HuH-7.5 (cell line): ENCODE results near the gene NR5A2.
A peak's percentile ranks its signal among the peaks of the same experiment; 100 is the strongest.

Source experiments
- DNase-seq: peaks from one replicate; pipeline ENCODE4 v3.0.0; 2011; ENCODE audit warnings: low spot score

Gene NR5A2

DNA sequence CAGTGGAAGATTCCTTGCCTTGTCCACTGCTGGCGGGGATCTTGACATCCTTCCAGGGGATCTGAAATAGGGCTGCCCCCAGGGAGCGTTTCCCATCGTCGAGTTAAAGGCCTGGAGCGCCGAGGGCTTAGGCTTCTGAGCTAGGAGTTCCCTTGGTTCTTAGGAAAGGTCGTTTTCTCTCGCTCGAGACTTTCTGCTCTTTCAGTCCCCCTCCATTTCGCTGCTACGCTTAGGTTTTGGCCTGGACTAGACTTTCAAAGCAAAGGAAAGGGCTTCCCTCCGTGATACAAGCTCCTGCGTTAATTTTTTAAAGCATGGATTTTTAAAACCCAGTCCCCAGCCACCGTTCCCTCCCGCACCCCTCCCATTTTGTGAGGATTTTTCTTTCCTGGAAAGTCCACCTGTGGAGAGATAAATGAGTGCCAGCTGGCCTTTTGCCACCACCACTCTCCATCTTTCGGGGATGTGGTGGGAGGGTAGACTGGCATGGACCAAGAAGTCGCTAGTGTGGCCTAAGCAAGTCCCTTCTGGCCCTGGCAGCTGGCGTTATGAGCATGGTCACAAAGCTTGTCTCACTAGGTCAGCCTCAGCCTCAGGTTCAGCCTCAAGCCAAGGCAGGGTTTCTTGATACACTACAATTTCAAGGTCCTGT is 9.2 kb downstream of the NR5A2 start:
- no peak for DNase-seq

- no peak for DNase-seq
Observed at GRCh38 chr1:200037501-200037900, 10.0 kb downstream of the NR5A2 start.

DNA sequence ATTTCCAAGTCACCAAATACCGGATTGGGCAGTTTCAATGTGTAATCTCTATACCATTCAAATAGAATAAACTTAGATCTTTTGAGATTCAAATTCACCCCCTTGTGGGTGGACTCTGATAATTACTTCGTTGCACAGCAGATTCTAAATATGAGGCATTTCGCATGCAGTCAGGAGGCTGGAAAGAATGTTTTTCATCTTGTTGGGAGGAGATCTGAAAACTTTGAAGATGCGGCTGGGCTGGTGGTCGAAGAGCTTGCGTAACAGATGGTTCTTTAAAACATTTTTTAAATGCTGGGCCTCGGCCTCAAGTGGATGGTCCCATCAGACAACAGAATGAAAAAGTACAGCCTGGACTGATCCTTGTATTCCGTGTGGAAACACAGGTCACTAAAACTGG is 10.4 kb downstream of the NR5A2 start:
- no peak for DNase-seq

GRCh38 chr1:200038325-200038980 is 10.9 kb downstream of the NR5A2 start:
- no peak for DNase-seq

GRCh38 chr1:200038981-200039848 is 11.7 kb downstream of the NR5A2 start:
- peak; percentile 75 for DNase-seq

DNA sequence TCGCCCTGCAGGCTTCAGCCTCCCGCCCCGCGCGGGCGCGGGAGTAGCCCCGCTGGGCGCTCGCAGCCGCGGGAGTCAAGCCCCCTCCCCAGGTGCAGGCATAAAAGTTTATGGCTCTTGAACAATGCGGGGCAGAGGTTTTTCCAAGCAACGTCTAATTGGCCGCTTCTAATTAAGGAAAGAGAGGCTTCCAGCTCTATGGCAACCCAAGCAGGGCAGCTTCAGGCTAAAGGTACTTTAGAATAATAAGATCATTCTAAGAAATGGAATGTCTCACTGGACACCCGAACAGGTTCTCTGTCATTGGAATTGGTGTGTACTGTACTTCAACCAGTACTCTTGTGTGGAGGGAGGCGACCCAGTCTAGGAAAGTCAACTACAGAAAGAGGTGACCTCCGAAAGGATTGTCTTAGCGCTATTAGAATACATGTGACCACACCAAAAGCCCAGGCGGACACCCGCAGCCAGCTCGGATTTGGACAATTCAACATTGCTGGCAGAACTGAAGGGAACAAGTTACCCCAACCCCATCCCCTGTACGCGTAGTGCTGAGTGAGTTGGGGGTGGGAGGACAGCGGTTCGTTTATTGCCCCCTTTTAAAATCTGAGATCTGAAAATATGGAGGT is 12.5 kb downstream of the NR5A2 start:
- DNase-seq = no peak

DNA sequence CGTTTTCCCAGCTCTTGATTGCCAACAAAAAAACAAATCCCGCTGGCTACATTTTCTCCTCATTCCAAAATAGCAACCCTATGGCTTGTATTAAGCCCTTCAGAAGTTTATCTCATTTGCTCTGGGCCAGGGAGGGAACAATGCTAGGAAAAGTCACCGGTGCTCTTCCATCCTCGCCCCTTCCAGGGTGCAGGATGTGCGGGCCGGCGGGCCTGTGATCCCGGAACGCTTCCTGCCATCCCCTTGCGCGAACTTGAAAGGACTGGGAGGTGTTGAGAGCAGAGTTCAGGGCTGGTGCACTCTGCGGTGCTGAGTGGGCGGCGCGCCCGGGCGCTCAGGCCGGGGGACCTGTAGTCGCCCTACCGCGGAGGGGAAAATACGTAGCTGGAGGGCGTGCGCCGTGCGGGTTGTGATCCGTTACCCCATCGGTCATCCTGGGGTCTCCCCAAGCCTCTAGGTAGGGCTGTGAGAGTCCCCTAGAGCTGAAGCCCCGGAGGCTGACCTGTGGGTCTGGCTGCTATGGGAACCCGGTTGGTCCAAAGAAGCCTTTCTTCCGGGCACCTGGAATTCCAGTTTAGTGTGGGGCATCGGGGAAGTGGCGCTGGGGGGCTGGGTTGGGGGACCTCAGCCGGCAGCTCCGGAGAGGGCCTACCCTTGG is 13.1 kb downstream of the NR5A2 start:
- DNase-seq = peak; percentile 80

GRCh38 chr1:200041337-200042118 is 14.0 kb downstream of the NR5A2 start:
- no peak for DNase-seq

- no peak for DNase-seq
Observed at GRCh38 chr1:200042119-200042551, 14.6 kb downstream of the NR5A2 start.

GRCh38 chr1:200042552-200043335 is 15.2 kb downstream of the NR5A2 start:
- DNase-seq = peak; percentile 80

DNA sequence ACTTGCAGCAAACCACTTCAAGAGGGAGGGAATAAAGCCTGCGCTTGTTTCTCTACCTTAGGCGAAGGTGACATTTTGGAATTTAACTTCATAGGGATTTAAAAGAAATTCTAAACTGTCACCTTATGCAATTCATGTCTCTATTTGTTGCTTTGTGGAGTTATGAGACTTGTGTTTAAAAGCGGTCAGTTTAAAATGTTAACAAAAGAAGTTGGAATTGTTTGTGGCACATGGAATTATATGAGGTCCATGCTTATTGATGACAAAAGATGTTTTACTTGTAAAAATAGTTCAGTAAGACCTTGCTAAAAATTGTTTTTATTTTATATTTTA is 15.8 kb downstream of the NR5A2 start:
- no peak for DNase-seq

DNA sequence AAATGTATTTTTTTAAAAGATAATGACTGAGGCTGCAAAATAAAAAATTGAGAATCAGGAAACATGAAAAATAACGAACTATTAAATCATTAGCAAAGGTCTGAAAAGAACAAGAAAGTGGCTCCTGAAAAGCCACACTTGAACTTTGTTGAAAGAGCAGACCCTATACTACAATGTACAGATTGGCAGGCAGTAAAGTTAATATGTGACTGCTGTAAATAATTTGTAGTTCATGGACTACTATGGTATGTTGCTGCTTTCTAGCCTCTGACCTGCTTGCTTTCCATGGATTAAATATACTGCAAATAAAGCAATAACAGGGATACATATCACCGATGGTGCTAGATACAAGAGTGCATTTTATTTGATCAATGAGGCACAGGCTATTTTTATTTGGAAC is 18.6 kb downstream of the NR5A2 start:
- DNase-seq = no peak

- no peak for DNase-seq
Observed at GRCh38 chr1:200048244-200048643, 20.7 kb downstream of the NR5A2 start.

DNA sequence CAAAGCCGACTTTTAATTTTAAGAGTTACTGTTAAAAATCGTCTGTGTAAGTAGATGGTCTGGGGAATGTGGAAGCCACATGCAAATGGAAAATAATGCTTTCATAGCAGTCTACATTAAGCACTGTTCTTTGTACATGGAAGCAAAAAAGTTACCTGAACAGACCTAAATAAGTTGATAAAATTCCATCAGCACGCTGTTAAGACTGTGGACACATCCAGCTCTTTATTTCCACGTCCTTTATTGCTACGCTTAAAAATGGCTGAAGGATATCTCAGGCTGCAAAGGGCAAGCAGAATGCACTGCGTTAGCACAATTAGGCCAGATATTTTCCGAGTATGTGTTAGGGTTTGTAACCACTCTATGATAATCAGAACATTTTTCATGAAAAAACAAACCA is 22.3 kb downstream of the NR5A2 start:
- no peak for DNase-seq

- DNase-seq = no peak
Observed at GRCh38 chr1:200051620-200052019, 24.1 kb downstream of the NR5A2 start.

DNA sequence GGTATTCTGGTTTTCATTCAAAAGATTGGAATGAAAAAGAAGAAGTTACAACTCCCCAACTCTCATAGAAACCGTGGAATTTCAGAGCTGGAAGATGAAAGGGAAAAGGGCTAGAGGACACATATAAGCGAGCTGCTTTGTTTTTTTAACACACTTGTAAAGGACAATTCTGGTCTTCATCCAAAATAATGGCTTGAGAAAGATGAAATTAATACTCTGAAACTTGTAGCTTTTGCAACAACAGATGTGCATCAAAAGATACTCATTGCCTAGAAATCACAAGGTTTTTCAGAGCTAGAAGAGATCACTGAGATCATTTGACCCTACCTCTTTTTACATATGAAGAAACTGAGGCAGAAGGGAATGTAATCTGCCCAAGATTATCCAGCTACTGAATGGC is 25.6 kb downstream of the NR5A2 start:
- DNase-seq = no peak

DNA sequence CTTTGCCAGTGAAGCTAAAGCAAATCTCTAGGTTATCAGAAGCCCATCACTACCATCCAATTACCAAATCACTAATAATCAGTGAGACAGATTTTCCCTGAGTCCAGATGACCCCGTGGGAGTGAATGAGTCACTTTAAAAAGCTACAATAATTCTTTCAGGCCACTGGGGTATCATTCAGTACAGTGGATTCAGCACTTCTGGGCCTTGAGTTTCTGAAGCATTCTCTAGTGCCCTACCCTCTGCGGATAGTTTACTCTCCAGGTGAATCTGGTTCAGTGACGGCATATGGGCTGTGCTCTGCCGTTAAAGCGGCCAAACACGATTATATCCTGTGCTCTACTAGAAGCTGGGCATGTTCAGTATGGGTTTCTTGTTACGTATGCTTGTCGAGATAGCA is 26.1 kb downstream of the NR5A2 start:
- no peak for DNase-seq

DNA sequence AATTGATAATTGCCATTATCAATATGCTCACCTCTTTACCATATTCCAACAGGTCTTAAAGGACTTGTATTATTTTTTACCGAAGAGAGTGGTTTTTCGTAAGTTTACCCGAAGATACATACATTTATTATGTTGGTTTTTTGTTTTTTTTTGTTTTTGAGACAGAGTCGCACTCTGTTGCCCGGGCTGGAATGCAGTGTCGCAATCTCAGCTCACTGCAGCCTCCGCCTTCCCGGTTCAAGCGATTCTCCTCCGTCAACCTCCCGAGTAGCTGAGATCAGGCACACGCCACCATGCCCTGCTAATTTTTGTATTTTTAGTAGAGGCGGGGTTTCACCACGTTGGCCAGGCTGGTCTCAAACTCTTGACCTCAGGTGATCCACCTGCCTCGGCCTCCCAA is 30.8 kb downstream of the NR5A2 start:
- DNase-seq = no peak

DNA sequence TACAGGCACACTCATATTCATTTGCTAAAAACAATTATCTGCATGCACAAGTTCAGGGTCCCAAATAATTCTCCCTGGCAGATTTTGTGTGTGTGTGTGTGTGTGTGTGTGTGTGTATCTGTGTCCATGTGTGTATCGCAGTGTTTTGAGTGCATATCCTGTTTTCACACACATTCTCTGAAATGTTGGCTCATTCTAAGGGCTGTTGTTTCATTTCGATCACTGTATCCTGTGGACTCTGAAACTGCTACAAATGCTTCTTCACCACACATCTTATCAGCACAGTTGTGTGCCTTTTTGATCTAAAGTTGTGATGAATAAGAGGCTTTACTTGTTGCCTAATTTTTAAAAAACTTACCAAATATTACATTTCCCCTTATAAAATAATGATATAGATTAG is 34.6 kb downstream of the NR5A2 start:
- no peak for DNase-seq

DNA sequence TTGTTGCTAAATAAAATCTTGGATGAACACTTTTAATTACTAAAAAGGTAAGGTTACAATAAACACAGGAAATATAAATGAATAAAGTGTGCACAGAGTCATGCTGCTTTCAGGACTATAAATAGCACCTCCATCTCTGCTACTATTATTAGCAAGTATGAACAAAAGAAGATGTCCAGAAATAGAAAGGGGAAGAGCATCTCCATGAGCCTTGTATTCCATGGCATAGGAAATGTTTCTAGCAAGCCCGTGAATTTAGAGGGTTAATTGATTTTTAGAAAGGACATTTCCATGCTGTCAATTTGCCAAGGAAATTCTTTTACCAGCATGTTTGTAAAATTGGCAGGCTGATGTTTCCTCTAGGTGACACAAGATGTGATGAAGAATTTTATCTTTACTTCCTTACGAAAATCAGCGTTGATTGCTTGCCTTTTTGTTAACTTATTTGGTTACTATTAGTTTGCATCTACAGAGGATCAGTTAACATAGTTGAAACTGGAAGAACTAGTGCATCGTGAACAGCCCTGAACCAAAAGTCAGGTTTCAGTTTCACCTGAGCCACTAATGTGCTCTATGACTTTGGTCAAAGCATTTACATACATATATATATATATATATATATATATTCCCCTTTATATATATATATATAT is 45.3 kb downstream of the NR5A2 start:
- no peak for DNase-seq
